ENCODE results near the gene NPTX1. TPM values are rescaled to one million over a fixed set of nuclear protein-coding genes. Genes with fewer than 3 reads are reported as not detected.
A peak's percentile ranks its signal among the peaks of the same experiment; 100 is the strongest.

Gene NPTX1
- total and polyA plus RNA-seq, 2 of the 13 experiments (the other 11 are each of a cell fraction or from before 2014, with no cell fraction given): 0.01 TPM; not detected in 1

GRCh38 chr17:80426671-80427326, 49.6 kb downstream of the NPTX1 start:
- Histone ChIP-seq H3K9me3 (ENCODE audit: low read length) (no peaks in the 10 kb centered on the region), H3K27me3 (ENCODE audit: control insufficient read depth in 1 of 2, insufficient read depth in 2 of 2, low read length in 2 of 2) (no peaks in the 10 kb centered on the region), H4K20me1 (ENCODE audit: insufficient read depth, low read length) (no peaks in the 10 kb centered on the region; the same call in 1 of the 2 replicates), H3K27ac (ENCODE audit: extremely low read length, insufficient read depth, low read length) (no peak overlapping the region), H3K4me1 (ENCODE audit: insufficient read depth, low read length) (no peaks in the 10 kb centered on the region), H3K79me2 (ENCODE audit: insufficient read depth, low read length) (no peaks in the 10 kb centered on the region), H3K4me3 (replicated peaks in 1 of 3; ENCODE audit: insufficient read depth in 1 of 3, low read depth in 2 of 3, low read length in 3 of 3) (peak overlapping the region in 1 of 3 experiments; percentile 20; a peak in 1 of 6 replicates), H3K36me3 (replicated peaks in 1 of 2; ENCODE audit: control insufficient read depth in 1 of 2, insufficient read depth in 2 of 2, low read length in 2 of 2) (no peaks in the 10 kb centered on the region), H3K9ac (ENCODE audit: insufficient read depth, low read depth, low read length) (no peak overlapping the region), H3K4me2 (ENCODE audit: low read depth, low read length) (peak overlapping the region; percentile 21; the same call in 1 of the 2 replicates), H2AFZ (ENCODE audit: low read length) (no peak overlapping the region)
- POLR2A ChIA-PET: interaction anchor here (1.0 to 1.2 kb wide), 2 partner anchors 28 to 545 kb away, joined by 4 to 8 read pairs; no protein-coding TSS in a partner anchor
- 66% methylated on average over 10 of the region's 24 CpGs for WGBS (ENCODE audit: low lambda C conversion rate)
- intact Hi-C loops (cut with micrococcal nuclease; ENCODE audit: unreplicated experiment) (loop anchor here (1.0 to 5.0 kb wide), 4 partner anchors 85 to 551 kb away; no protein-coding TSS in a partner anchor), in situ Hi-C loops (cut with HindIII; ENCODE audit: extremely low pct_ligation_motif_present, low pct_unique_long_range_greater_than_20kb) (loop anchor here (5.0 kb wide), 3 partner anchors 81 to 556 kb away; no protein-coding TSS in a partner anchor)
- CTCF ChIA-PET (ENCODE audit: low intra/inter-chr PET ratio, low total read pairs): interaction anchor here (1.5 to 5.9 kb wide), 4 partner anchors 85 to 555 kb away, joined by 4 to 114 read pairs (median 8); no protein-coding TSS in a partner anchor
- FAIRE-seq (peak; percentile 82), ATAC-seq (peak; percentile 88), DNase-seq (ENCODE audit: low spot score) (peak; percentile 69)
- BruUV-seq (replicated peaks): no TSS peak
- TF ChIP-seq SKIL (CRISPR knock-in tag; IDR thresholded peaks at IDR 0.05; ENCODE audit: borderline replicate concordance) (no peak), ZFY (CRISPR knock-in tag; IDR thresholded peaks at IDR 0.05) (peak; percentile 38; the same call in 1 of the 2 replicates), ETV6 (CRISPR knock-in tag; conservative IDR thresholded peaks at IDR 0.05) (0 out of 2 replicates have a peak, but pooled peaks have one; percentile 35), HMG20A (CRISPR knock-in tag; IDR thresholded peaks at IDR 0.05; ENCODE audit: borderline replicate concordance) (no peak), THAP7 (CRISPR knock-in tag; IDR thresholded peaks at IDR 0.05) (no peak), ZNF768 (CRISPR knock-in tag; IDR thresholded peaks at IDR 0.05) (peak; percentile 55), JARID2 (CRISPR knock-in tag; IDR thresholded peaks at IDR 0.05; ENCODE audit: insufficient replicate concordance) (peak; percentile 66), ZNF142 (CRISPR knock-in tag; IDR thresholded peaks at IDR 0.05) (0 out of 2 replicates have a peak, but pooled peaks have one; percentile 47), ZNF552 (CRISPR knock-in tag; IDR thresholded peaks at IDR 0.05; ENCODE audit: borderline replicate concordance) (0 out of 2 replicates have a peak, but pooled peaks have one; percentile 55), KLF6 (CRISPR knock-in tag; IDR thresholded peaks at IDR 0.05) (peak; percentile 70; the same call in 1 of the 2 replicates), HDAC2 (CRISPR knock-in tag; IDR thresholded peaks at IDR 0.05) (peak; percentile 49)
